Large intestine (tissue), 3 donors: Measurements from ENCODE around the gene BCAT1. TPM values are rescaled to one million over a fixed set of nuclear protein-coding genes. Genes with fewer than 3 reads are reported as not detected.
A peak's percentile ranks its signal among the peaks of the same experiment; 100 is the strongest.
"Not testable (repeated sequence)": the region's sequence is repeated elsewhere in the genome, so short reads cannot be mapped to it uniquely, and the experiment has no call there.

ENCODE experiments used
- DNase-seq, 2 donors: peaks; one replicate each; pipeline versions ENCODE4 v3.0.0 to v3.0.0-alpha.2; 2013
- H3K27ac ChIP-seq: one replicate; pipeline ENCODE4 v1.5.1; 2013; ENCODE audit warnings: low read length
- H3K27me3 ChIP-seq: 2 replicates; pipeline ENCODE4 v1.6.1; 2013; ENCODE audit warnings: low read length; ENCODE audit not compliant: control insufficient read depth, insufficient read depth
- H3K36me3 ChIP-seq: 2 replicates; pipeline ENCODE4 v1.6.1; 2013; ENCODE audit warnings: low read length; ENCODE audit not compliant: control insufficient read depth, insufficient read depth
- H3K4me1 ChIP-seq: one replicate; pipeline ENCODE4 v1.6.1; 2013; ENCODE audit warnings: low read length; ENCODE audit not compliant: control insufficient read depth, insufficient read depth
- H3K4me3 ChIP-seq: one replicate; pipeline ENCODE4 v1.5.1; 2013; ENCODE audit warnings: low read length
- H3K9me3 ChIP-seq: one replicate; pipeline ENCODE4 v1.6.1; 2013; ENCODE audit warnings: mild to moderate bottlenecking, low read depth, low read length, moderate library complexity; ENCODE audit not compliant: control insufficient read depth
- WGBS: methylation state at CpG from one replicate; pipeline ENCODE4 v1.1.5; 2013; ENCODE audit warnings: low lambda C conversion rate; ENCODE audit not compliant: insufficient coverage; 5-methylcytosine and 5-hydroxymethylcytosine counted together
- polyA plus RNA-seq: library from polyadenylated mRNA; unstranded; fragments of 120-200 nt; gene quantifications from one replicate; pipeline ENCODE4 v1.2.1, GENCODE V29; 2013

BCAT1 gene
- polyA plus RNA-seq, 1 donor: 6.1 TPM

GRCh38 chr12:24960222-24960855 lies 11.4 kb upstream of the BCAT1 start:
- Histone ChIP-seq H3K36me3 (no peaks in the 10 kb centered on the region), H3K27me3 (no peaks in the 10 kb centered on the region), H3K27ac (no peak overlapping the region), H3K4me3 (no peak overlapping the region), H3K4me1 (no peaks in the 10 kb centered on the region), H3K9me3 (no peaks in the 10 kb centered on the region)
- DNase-seq: no peak
- no CpG with 5 or more reads among the region's 2 CpGs for WGBS

GRCh38 chr12:24956351-24956750 lies 7.5 kb upstream of the BCAT1 start:
- H3K27me3 ChIP-seq, DNase-seq, H3K4me3 ChIP-seq, H3K4me1 ChIP-seq, H3K36me3 ChIP-seq, H3K9me3 ChIP-seq, H3K27ac ChIP-seq: not testable (repeated sequence)
- no CpG with 5 or more reads among the region's 6 CpGs for WGBS

GRCh38 chr12:24955853-24956252 lies 7.0 kb upstream of the BCAT1 start:
- no peaks in the 10 kb centered on the region for H3K9me3 ChIP-seq
- no peak overlapping the region for H3K4me3 ChIP-seq
- no CpG with 5 or more reads among the region's 18 CpGs for WGBS
- DNase-seq: no peak
- H3K36me3 ChIP-seq: no peaks in the 10 kb centered on the region
- peaks cover 10% of the 10 kb centered on the region for H3K27me3 ChIP-seq
- no peak overlapping the region for H3K27ac ChIP-seq
- no peaks in the 10 kb centered on the region for H3K4me1 ChIP-seq

GRCh38 chr12:24955389-24955788 lies 6.5 kb upstream of the BCAT1 start:
- Histone ChIP-seq H3K27ac (no peak overlapping the region), H3K9me3 (no peaks in the 10 kb centered on the region), H3K27me3 (peaks cover 11% of the 10 kb centered on the region), H3K36me3 (no peaks in the 10 kb centered on the region), H3K4me1 (no peaks in the 10 kb centered on the region), H3K4me3 (no peak overlapping the region)
- DNase-seq: no peak
- 100% methylated on average over 3 of the region's 3 CpGs for WGBS

- H3K4me3 ChIP-seq: no peak overlapping the region
- no peaks in the 10 kb centered on the region for H3K9me3 ChIP-seq
- H3K4me1 ChIP-seq: no peaks in the 10 kb centered on the region
- H3K27me3 ChIP-seq: peaks cover 23% of the 10 kb centered on the region
- H3K27ac ChIP-seq: no peak overlapping the region
- DNase-seq: no peak
- H3K36me3 ChIP-seq: no peaks in the 10 kb centered on the region
- 20% methylated on average over 1 of the region's 3 CpGs for WGBS
These were observed 5.4 kb upstream of the BCAT1 start for GRCh38 chr12:24954261-24954660.

- Histone ChIP-seq H3K4me3 (no peak overlapping the region), H3K4me1 (no peaks in the 10 kb centered on the region), H3K36me3 (no peaks in the 10 kb centered on the region), H3K27me3 (peaks cover 37% of the 10 kb centered on the region), H3K9me3 (no peaks in the 10 kb centered on the region), H3K27ac (no peak overlapping the region)
- no peak for DNase-seq
- no CpG with 5 or more reads among the region's 1 CpG for WGBS
These were observed 3.5 kb upstream of the BCAT1 start for GRCh38 chr12:24952389-24952788.

- no peak for DNase-seq
- WGBS: no CpG with 5 or more reads among the region's 3 CpGs
These were observed 1.4 kb upstream of the BCAT1 start for GRCh38 chr12:24950231-24950834.

GRCh38 chr12:24948420-24948756 lies 513 bp downstream of the BCAT1 start:
- Histone ChIP-seq H3K4me3 (peak overlapping the region; percentile 44), H3K27me3 (peaks cover 32% of the 10 kb centered on the region), H3K9me3 (no peaks in the 10 kb centered on the region), H3K4me1 (no peaks in the 10 kb centered on the region), H3K36me3 (no peaks in the 10 kb centered on the region), H3K27ac (peak overlapping the region; percentile 37)
- peak; percentile 7 to 20 for DNase-seq
- no CpG with 5 or more reads among the region's 14 CpGs for WGBS

More at GRCh38 chr12:24950231-24950834, 1.4 kb upstream of the BCAT1 start:
- H3K36me3 ChIP-seq: no peaks in the 10 kb centered on the region
- no peaks in the 10 kb centered on the region for H3K4me1 ChIP-seq
- H3K9me3 ChIP-seq: no peaks in the 10 kb centered on the region
- H3K4me3 ChIP-seq: no peak overlapping the region
- peaks cover 37% of the 10 kb centered on the region for H3K27me3 ChIP-seq
- H3K27ac ChIP-seq: no peak overlapping the region

- H3K27ac ChIP-seq: no peak overlapping the region
- DNase-seq: no peak
- no peaks in the 10 kb centered on the region for H3K36me3 ChIP-seq
- no peaks in the 10 kb centered on the region for H3K9me3 ChIP-seq
- H3K4me3 ChIP-seq: peak overlapping the region; percentile 44
- 17% methylated on average over 3 of the region's 12 CpGs for WGBS
- H3K4me1 ChIP-seq: no peaks in the 10 kb centered on the region
- peaks cover 32% of the 10 kb centered on the region for H3K27me3 ChIP-seq
These were observed 1.1 kb downstream of the BCAT1 start for GRCh38 chr12:24947541-24948419.

- Histone ChIP-seq H3K27ac (no peak overlapping the region), H3K4me1 (no peaks in the 10 kb centered on the region), H3K4me3 (no peak overlapping the region), H3K9me3 (no peaks in the 10 kb centered on the region), H3K36me3 (no peaks in the 10 kb centered on the region), H3K27me3 (peaks cover 28% of the 10 kb centered on the region)
- no peak for DNase-seq
These were observed 3.1 kb downstream of the BCAT1 start for GRCh38 chr12:24945845-24946244.
